ENCODE measurements around the gene DMD. TPM values are rescaled to one million over a fixed set of nuclear protein-coding genes. Genes with fewer than 3 reads are reported as not detected.

DMD gene
- total and polyA plus RNA-seq, 2 of the 8 experiments (the other 6 are each of a cell fraction or from before 2014, with no cell fraction given) = 4.8 to 7.4 TPM

- H3K4ac ChIP-seq (replicated peaks; ENCODE audit: insufficient read length, low read depth, low read length) = no peak overlapping the region
- H4K5ac ChIP-seq (ENCODE audit: insufficient read length, low read depth, low read length) = no peak overlapping the region
- H4K91ac ChIP-seq (replicated peaks; ENCODE audit: insufficient read length, low read length) = no peak overlapping the region
- no peaks in the 10 kb centered on the region for H3K9me3 ChIP-seq (ENCODE audit: insufficient read depth in 2 of 2, low read depth in 1 of 2, low read length in 1 of 2)
- H2AFZ ChIP-seq (ENCODE audit: low read length) = no peak overlapping the region
- no peak overlapping the region for H3K27ac ChIP-seq (ENCODE audit: low read depth, low read length)
- no peaks in the 10 kb centered on the region for H3K79me1 ChIP-seq (ENCODE audit: low read depth, low read length)
- H3K36me3 ChIP-seq (ENCODE audit: control insufficient read depth in 2 of 4, insufficient read depth in 4 of 4, low read length in 3 of 4) = no peaks in the 10 kb centered on the region
- H4K20me1 ChIP-seq (replicated peaks in 1 of 2; ENCODE audit: control insufficient read depth in 1 of 2, insufficient read depth in 2 of 2, low read length in 2 of 2) = no peaks in the 10 kb centered on the region
- ChIA-PET POLR2A (ENCODE audit: partially characterized antibody) (no interaction called here), CTCF (ENCODE audit: partially characterized antibody) (no interaction called here)
- no peak overlapping the region for H2AK5ac ChIP-seq (ENCODE audit: low read depth, low read length)
- H2BK120ac ChIP-seq (replicated peaks; ENCODE audit: low read depth, low read length) = no peak overlapping the region
- no peak overlapping the region for H3K18ac ChIP-seq (ENCODE audit: extremely low read depth, low read length)
- no peak overlapping the region for H2BK12ac ChIP-seq (ENCODE audit: low read depth, low read length)
- no peak overlapping the region for H3K4me3 ChIP-seq (ENCODE audit: extremely low read depth in 1 of 4, insufficient read depth in 2 of 4, low read depth in 3 of 4, low read length in 4 of 4)
- 100% methylated on average over 1 of the region's 1 CpG; no CpG with 5 or more reads in 1 of the 2 experiments for WGBS, 2 experiments (ENCODE audit: extremely low coverage in 1 of 2, insufficient coverage in 1 of 2, insufficient read length in 1 of 2, insufficient replicate concordance in 2 of 2, low coverage in 1 of 2, low lambda C conversion rate in 2 of 2, missing lambda C conversion rate in 1 of 2)
- no peak overlapping the region for H3K14ac ChIP-seq (ENCODE audit: insufficient read length)
- no peak overlapping the region for H3K9ac ChIP-seq (replicated peaks in 1 of 4; ENCODE audit: extremely low read depth in 1 of 4, low read depth in 3 of 4, low read length in 3 of 4)
- no peak overlapping the region for H3K23ac ChIP-seq (ENCODE audit: insufficient read length)
- no peaks in the 10 kb centered on the region for H3K4me1 ChIP-seq (replicated peaks in 1 of 4; ENCODE audit: control insufficient read depth in 3 of 4, insufficient read depth in 4 of 4, low read length in 3 of 4)
- no peak overlapping the region for H2BK20ac ChIP-seq (ENCODE audit: low read length)
- DNase-seq (ENCODE audit: low read depth in 1 of 2, low spot score in 2 of 2) = no peak
- H3K79me2 ChIP-seq (ENCODE audit: control insufficient read depth in 1 of 2, insufficient read depth in 2 of 2, low read length in 2 of 2) = no peaks in the 10 kb centered on the region
- TF ChIP-seq CEBPB (IDR thresholded peaks at IDR 0.05; ENCODE audit: low read depth, low read length) (no peak), EGR1 (IDR thresholded peaks at IDR 0.05; ENCODE audit: borderline replicate concordance, low read depth, low read length) (no peak), SIX5 (IDR thresholded peaks at IDR 0.05; ENCODE audit: low read depth, low read length) (no peak), JUN (IDR thresholded peaks at IDR 0.05; ENCODE audit: low read depth, low read length) (no peak), TAF1 (IDR thresholded peaks at IDR 0.05; ENCODE audit: low read depth, low read length) (no peak), RNF2 (IDR thresholded peaks at IDR 0.05; ENCODE audit: borderline replicate concordance, low read depth, low read length, missing control alignments, poor library complexity, severe bottlenecking) (no peak), CTCF (IDR thresholded peaks at IDR 0.05; ENCODE audit: control extremely low read depth in 1 of 3, insufficient read depth in 1 of 3, low read depth in 1 of 3, low read length in 3 of 3) (no peak)
- H3K23me2 ChIP-seq (ENCODE audit: low read depth, low read length) = no peaks in the 10 kb centered on the region
- no peak overlapping the region for H3K56ac ChIP-seq (replicated peaks; ENCODE audit: insufficient read length, low read depth, low read length)
- H2BK15ac ChIP-seq (ENCODE audit: low read length) = no peak overlapping the region
- no peaks in the 10 kb centered on the region for H3K27me3 ChIP-seq (replicated peaks in 1 of 4; ENCODE audit: control insufficient read depth in 3 of 4, extremely low read depth in 1 of 4, insufficient read depth in 3 of 4, low read length in 3 of 4)
- H4K8ac ChIP-seq (ENCODE audit: extremely low read depth, insufficient read depth, low read length) = no peak overlapping the region
- H2BK5ac ChIP-seq (ENCODE audit: low read depth, low read length) = no peak overlapping the region
- H3K4me2 ChIP-seq (ENCODE audit: insufficient read depth in 1 of 2, low read depth in 2 of 2, low read length in 2 of 2) = no peak overlapping the region
- FAIRE-seq = no peak
Observed at GRCh38 chrX:31713120-31713519, 1498.2 kb downstream of the DMD start.

Data from H1 (cell line).